Right kidney (tissue), 9 donors: ENCODE data around the gene SP9.
A peak's percentile ranks its signal among the peaks of the same experiment; 100 is the strongest.

ENCODE experiments used
- DNase-seq: peaks from one replicate; pipeline ENCODE4 v3.0.0-alpha.2; 2016
- long read RNA-seq, 8 donors: transcript quantifications; one replicate each; lab custom pipeline, GENCODE V29; 2026

The SP9 gene
- long read RNA-seq, donor 1 = 0 reads
- long read RNA-seq, donor 2 = 0 reads
- long read RNA-seq, donor 3 = 0 reads
- long read RNA-seq, donor 4 = 0 reads
- long read RNA-seq, donor 5 = 0 reads
- long read RNA-seq, donor 6 = 0 reads
- long read RNA-seq, donor 7 = 0 reads
- long read RNA-seq, donor 8 = 0 reads

DNA sequence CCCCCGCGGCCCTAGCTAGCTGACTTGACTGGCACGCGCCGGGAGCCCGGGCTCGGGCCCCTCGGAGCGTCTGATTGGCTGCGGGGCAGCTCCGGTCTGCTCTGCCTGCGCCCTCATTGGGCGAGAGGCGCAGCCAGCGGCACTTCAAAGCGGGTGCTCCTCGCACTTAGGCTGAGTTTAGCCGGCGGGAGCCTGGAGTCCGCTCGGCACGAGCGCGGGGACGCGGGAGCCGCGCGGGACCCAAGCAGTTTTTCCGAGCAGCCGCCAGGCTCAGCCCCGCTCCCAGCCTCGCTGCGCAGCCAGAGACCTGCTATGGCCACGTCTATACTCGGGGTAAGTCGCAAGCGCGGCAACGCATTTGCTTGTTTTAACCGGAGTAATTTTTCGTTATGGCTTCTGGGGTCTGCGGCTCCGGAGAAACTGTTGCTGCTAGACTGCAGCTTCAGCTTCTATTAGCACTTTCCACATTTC lies at the start of gene SP9:
TSS of gene SP9 (plus strand) at position 174 of the 471 bp plus-strand sequence. CDS start at position 313, 139 bp downstream.
- peak; percentile 80 for DNase-seq

DNA sequence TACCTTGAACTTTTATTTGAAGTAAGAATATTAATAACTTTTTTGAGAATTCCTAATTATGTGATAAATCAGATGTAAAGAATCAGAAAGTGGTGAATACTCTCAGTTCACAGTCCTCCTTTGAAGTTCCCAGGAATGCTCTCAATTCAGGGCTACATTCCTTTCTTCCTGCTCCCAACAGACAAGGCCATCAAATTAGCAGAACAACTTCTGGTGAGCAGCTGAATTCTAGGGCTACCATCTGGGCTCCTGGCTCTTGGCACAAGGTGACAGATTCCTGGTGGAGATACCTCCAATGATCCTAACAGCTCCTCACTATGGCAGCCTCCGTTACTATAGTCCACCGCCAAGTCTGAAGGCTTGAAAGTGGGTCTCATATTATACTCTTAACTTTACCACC lies 48.6 kb upstream of the SP9 start:
- DNase-seq = no peak

DNA sequence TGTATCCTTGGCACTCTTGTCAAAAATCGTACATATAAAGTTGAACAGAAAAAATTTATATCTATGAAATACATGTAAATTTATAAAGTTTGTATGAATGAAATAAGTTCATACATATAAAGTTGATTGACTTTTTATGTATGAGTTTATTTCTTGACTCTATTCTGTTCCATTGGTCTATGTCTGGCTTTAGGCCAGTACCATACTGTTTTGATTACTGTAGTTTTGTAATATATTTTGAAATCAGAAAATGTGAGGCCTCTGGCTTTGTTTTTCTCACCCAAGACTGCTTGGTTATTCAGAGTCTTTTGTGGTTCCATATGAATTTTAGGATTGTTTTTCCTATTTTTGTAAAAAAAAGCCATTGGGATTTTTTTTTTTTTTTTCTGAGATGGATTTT lies 41.8 kb upstream of the SP9 start:
- DNase-seq = no peak

DNA sequence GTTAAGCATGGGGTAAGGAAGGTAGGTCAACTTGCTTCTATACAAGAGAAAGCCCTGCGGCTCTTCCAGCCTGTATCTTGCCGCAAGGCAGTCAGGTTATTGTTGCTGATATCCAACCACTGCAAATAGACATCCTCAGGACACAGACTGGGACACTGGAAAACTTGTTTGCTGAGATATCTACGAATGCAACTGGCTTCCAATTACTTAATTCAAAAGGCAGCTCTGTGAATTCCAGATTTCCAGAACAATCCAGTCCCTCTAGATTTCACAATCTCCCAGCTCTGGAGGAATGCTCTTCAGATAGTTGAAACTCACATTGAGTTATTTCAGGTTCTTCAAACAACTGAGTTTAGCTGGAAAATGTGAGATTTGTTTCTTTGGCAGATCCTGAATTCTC lies 34.6 kb upstream of the SP9 start:
- DNase-seq = no peak

DNA sequence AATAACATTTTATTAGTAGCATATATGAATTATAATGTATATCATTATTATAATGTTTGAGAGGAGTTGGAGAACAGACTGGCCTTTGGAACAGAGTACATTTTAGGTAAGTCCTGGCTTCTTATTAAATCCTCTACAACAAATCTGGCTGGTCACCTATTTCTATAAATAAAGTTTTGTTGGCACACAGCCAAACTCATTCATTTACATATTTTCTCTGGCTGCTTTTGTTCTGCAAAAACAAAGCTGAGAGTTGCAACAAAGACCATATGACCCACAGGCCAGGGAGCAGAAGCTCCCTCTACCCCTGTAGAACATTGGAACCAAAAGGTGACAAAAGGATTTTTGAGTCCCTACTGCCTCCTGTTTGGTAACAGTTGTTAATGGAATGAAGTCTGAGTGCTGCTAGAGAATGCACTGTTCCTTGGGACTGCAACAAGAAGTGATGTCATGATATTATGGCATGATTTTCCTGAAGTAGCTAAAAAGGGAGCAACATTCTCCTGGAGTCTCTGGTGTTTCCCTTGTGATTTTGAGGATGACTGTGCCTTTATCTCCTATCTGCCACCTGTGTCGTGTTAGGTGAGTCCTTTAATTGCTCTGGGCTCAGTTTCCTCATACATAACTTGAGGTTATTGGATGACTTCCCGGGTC lies 22.0 kb upstream of the SP9 start:
- no peak for DNase-seq

- DNase-seq = no peak
These were observed 12.6 kb upstream of the SP9 start for GRCh38 chr2:174322149-174322548.

GRCh38 chr2:174322746-174323145 lies 12.0 kb upstream of the SP9 start:
- DNase-seq = no peak

DNA sequence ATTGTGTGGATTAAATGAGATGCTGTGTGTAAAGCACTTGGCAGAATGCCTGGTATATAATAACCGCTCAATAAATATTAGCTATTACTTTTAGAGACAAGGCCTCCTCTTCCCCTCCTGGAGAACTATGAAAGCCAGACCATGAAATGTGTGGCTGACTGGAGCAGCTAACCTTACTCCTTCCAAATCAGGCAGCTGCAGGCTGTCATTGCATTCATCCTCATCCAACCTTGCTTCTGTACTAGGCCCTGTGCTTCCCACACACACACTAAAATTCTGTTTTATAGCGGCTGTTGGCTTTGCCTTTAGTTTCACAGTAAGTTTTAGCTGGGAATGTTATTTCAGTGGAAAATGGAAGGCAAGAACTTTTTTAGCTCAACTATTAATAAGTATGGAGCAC lies 10.2 kb upstream of the SP9 start:
- DNase-seq = no peak

DNA sequence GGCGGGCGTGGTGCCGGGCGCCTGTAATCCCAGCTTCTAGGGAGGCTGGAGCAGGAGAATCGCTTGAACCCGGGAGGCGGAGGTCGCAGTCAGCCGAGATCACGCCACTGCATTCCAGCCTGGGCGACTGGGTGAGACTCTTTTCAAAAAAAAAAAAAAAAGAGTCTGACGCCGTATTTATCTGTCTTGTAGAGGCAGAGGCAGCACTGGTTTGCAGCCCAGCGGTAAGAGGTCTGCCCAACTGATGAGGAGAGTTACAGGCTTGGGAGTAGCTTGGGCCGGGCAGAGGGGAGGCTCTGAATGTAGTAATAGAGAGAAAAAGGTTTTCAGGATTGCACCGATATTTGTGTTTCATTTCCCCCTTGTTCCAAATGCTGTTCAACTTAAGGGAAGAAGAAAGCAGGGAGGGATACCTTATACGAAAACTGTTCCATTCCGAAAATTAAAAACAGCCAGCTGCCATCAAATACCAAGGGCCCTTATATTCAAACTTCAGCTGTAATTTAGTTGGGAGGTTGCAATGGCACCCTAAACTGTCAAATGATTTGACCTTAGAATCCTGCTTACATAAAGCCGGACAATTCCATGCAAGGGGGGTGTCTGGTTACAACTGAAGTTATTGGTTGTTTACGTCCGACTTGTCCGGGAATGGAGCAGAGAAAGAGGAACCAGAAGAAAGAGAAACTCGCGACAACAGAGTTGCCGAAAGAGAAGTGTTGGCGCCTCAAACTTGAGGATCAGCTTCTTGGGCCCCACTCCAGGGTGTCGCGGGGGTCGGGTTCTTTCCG lies 9.2 kb upstream of the SP9 start:
- peak; percentile 67 for DNase-seq

- peak; percentile 67 for DNase-seq
These were observed 8.4 kb upstream of the SP9 start for GRCh38 chr2:174326161-174327020.

- DNase-seq = peak; percentile 65
These were observed 7.5 kb upstream of the SP9 start for GRCh38 chr2:174327021-174327840.

DNA sequence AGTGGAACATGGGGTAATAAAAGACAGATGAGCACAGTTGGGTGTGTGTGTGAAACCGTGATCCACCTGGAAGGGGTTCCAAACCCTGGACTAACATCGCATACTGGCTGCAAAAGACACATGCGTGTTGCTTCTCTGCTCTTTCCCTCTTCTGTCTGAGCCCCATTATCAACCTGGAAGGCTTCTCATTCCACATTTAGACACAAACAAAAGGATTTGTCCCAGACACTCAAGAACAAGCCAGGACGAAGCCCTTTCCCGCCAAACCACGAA lies 7.0 kb upstream of the SP9 start:
- DNase-seq = peak; percentile 41

GRCh38 chr2:174328114-174328960 lies 6.4 kb upstream of the SP9 start:
- peak; percentile 65 for DNase-seq

GRCh38 chr2:174328961-174329715 lies 5.6 kb upstream of the SP9 start:
- DNase-seq = no peak

GRCh38 chr2:174330945-174331594 lies 3.7 kb upstream of the SP9 start:
- peak; percentile 54 for DNase-seq

- peak; percentile 37 for DNase-seq
These were observed 3.0 kb upstream of the SP9 start for GRCh38 chr2:174331595-174332216.

GRCh38 chr2:174332217-174332963 lies 2.4 kb upstream of the SP9 start:
- DNase-seq = peak; percentile 56

- DNase-seq = peak; percentile 55
These were observed 1.8 kb upstream of the SP9 start for GRCh38 chr2:174333017-174333371.
